H1 (cell line): ENCODE data around the gene CDKN1B. TPM values are rescaled to one million over a fixed set of nuclear protein-coding genes. Genes with fewer than 3 reads are reported as not detected.

Experiments
- CTCF ChIA-PET: fragments of 300-600 bp; sonication (Branson Sonifier 250); formaldehyde crosslinking; loops from one replicate; lab custom pipeline; 2021; ENCODE audit not compliant: partially characterized antibody; lab: Charles Lee
- POLR2A ChIA-PET: fragments of 300-600 bp; sonication (Branson Sonifier 250); formaldehyde crosslinking; loops from one replicate; lab custom pipeline; 2021; ENCODE audit warnings: inconsistent platforms; ENCODE audit not compliant: partially characterized antibody; lab: Charles Lee
- DNase-seq, 2 experiments: peaks; one replicate each; pipeline versions ENCODE4 v3.0.0 to v3.0.0-alpha.2; 2010 to 2022; ENCODE audit warnings: low spot score in 2 of 2, low read depth in 1 of 2, mixed read lengths in 1 of 2
- FAIRE-seq: peaks from 2 replicates; lab custom pipeline; 2011; peaks lifted over from hg19 to GRCh38; lab: Jason Lieb, UNC
- H2AFZ ChIP-seq: 2 replicates; pipeline ENCODE4 v1.8.1; 2012; ENCODE audit warnings: low read length, inconsistent platforms
- H2AK5ac ChIP-seq: 2 replicates; pipeline ENCODE4 v1.6.1; 2013; ENCODE audit warnings: low read depth, low read length
- H2BK120ac ChIP-seq: replicated peaks from 2 replicates; pipeline ENCODE3; 2013; ENCODE audit warnings: low read depth, low read length, inconsistent platforms
- H2BK12ac ChIP-seq: 2 replicates; pipeline ENCODE4 v1.6.1; 2013; ENCODE audit warnings: low read depth, low read length
- H2BK15ac ChIP-seq: 2 replicates; pipeline ENCODE4 v1.6.1; 2013; ENCODE audit warnings: low read length
- H2BK20ac ChIP-seq: 2 replicates; pipeline ENCODE4 v1.6.1; 2013; ENCODE audit warnings: low read length
- H2BK5ac ChIP-seq: 2 replicates; pipeline ENCODE4 v1.6.1; 2013; ENCODE audit warnings: low read depth, low read length
- H3K14ac ChIP-seq: 2 replicates; pipeline ENCODE4 v1.6.1; 2013; ENCODE audit warnings: inconsistent platforms; ENCODE audit not compliant: insufficient read length
- H3K18ac ChIP-seq: 2 replicates; pipeline ENCODE4 v1.6.1; 2013; ENCODE audit warnings: low read length; ENCODE audit errors: extremely low read depth
- H3K23ac ChIP-seq: 2 replicates; pipeline ENCODE4 v1.6.1; 2013; ENCODE audit warnings: inconsistent platforms; ENCODE audit not compliant: insufficient read length
- H3K23me2 ChIP-seq: 2 replicates; pipeline ENCODE4 v1.6.1; 2013; ENCODE audit warnings: low read depth, low read length
- H3K27ac ChIP-seq: 2 replicates; pipeline ENCODE4 v1.6.1; 2011; ENCODE audit warnings: low read depth, low read length, inconsistent platforms
- H3K27me3 ChIP-seq, 4 experiments: replicated peaks in 1 of 4; 1 replicate in 1 of 4; 2 replicates in 3 of 4; pipeline versions ENCODE4 v1.6.1 to v1.8.1; 2011 to 2013; ENCODE audit warnings: low read length in 3 of 4, mild to moderate bottlenecking in 3 of 4, inconsistent platforms in 2 of 4, mixed read lengths in 2 of 4, moderate library complexity in 1 of 4; ENCODE audit not compliant: control insufficient read depth in 3 of 4, insufficient read depth in 3 of 4; ENCODE audit errors: extremely low read depth in 1 of 4
- H3K36me3 ChIP-seq, 4 experiments: 2 replicates each; pipeline versions ENCODE4 v1.6.1 to v1.8.1; 2011 to 2013; ENCODE audit warnings: mild to moderate bottlenecking in 4 of 4, low read length in 3 of 4, moderate library complexity in 2 of 4, control low read depth in 1 of 4, inconsistent platforms in 1 of 4; ENCODE audit not compliant: insufficient read depth in 4 of 4, control insufficient read depth in 2 of 4
- H3K4ac ChIP-seq: replicated peaks from 2 replicates; pipeline ENCODE3; 2013; ENCODE audit warnings: low read length, low read depth, mixed read lengths, inconsistent platforms; ENCODE audit not compliant: insufficient read length
- H3K4me1 ChIP-seq, 4 experiments: replicated peaks in 1 of 4; 1 replicate in 1 of 4; 2 replicates in 3 of 4; pipeline versions ENCODE4 v1.6.1 to v1.8.1; 2011 to 2013; ENCODE audit warnings: low read length in 3 of 4, inconsistent platforms in 2 of 4, mixed read lengths in 1 of 4; ENCODE audit not compliant: insufficient read depth in 4 of 4, control insufficient read depth in 3 of 4
- H3K4me2 ChIP-seq, 2 experiments: 2 replicates each; pipeline versions ENCODE4 v1.6.1 to v1.8.1; 2011 to 2013; ENCODE audit warnings: low read depth in 2 of 2, low read length in 2 of 2, control low read depth in 1 of 2, inconsistent platforms in 1 of 2, mild to moderate bottlenecking in 1 of 2; ENCODE audit not compliant: insufficient read depth in 1 of 2
- H3K4me3 ChIP-seq, 4 experiments: fragments of 200-600, 300-600 bp in 1 of 4; sonication (generic), shearing (Covaris generic), sonication (Bioruptor Twin) in 1 of 4; 2 replicates each; pipeline versions ENCODE4 v1.5.1 to v1.8.1; 2011 to 2016; ENCODE audit warnings: low read length in 4 of 4, low read depth in 3 of 4, control low read depth in 2 of 4, inconsistent platforms in 2 of 4, mild to moderate bottlenecking in 2 of 4, mixed read lengths in 1 of 4, moderate library complexity in 1 of 4; ENCODE audit not compliant: insufficient read depth in 2 of 4; ENCODE audit errors: extremely low read depth in 1 of 4
- H3K56ac ChIP-seq: replicated peaks from 2 replicates; pipeline ENCODE3; 2013; ENCODE audit warnings: low read depth, mild to moderate bottlenecking, mixed read lengths, low read length, inconsistent platforms; ENCODE audit not compliant: insufficient read length
- H3K79me1 ChIP-seq: 2 replicates; pipeline ENCODE4 v1.6.1; 2013; ENCODE audit warnings: low read depth, low read length, control low read depth
- H3K79me2 ChIP-seq, 2 experiments: 2 replicates each; pipeline versions ENCODE4 v1.6.1 to v1.8.1; 2012 to 2013; ENCODE audit warnings: low read length in 2 of 2, mild to moderate bottlenecking in 2 of 2, inconsistent platforms in 1 of 2; ENCODE audit not compliant: insufficient read depth in 2 of 2, control insufficient read depth in 1 of 2
- H3K9ac ChIP-seq, 4 experiments: replicated peaks in 1 of 4; 1 replicate in 1 of 4; 2 replicates in 3 of 4; pipeline versions ENCODE4 v1.6.1 to v1.8.1; 2011 to 2013; ENCODE audit warnings: low read depth in 3 of 4, low read length in 3 of 4, control low read depth in 2 of 4, mild to moderate bottlenecking in 2 of 4, moderate library complexity in 2 of 4, inconsistent platforms in 1 of 4; ENCODE audit errors: extremely low read depth in 1 of 4
- H3K9me3 ChIP-seq, 2 experiments: 2 replicates each; pipeline versions ENCODE4 v1.6.1 to v1.8.1; 2012 to 2013; ENCODE audit warnings: mild to moderate bottlenecking in 2 of 2, moderate library complexity in 2 of 2, control low read depth in 1 of 2, inconsistent platforms in 1 of 2, low read depth in 1 of 2, low read length in 1 of 2, mixed read lengths in 1 of 2; ENCODE audit not compliant: insufficient read depth in 2 of 2
- H4K20me1 ChIP-seq, 2 experiments: replicated peaks in 1 of 2; 2 replicates each; pipeline versions ENCODE3 to v1.8.1; 2011 to 2013; ENCODE audit warnings: inconsistent platforms in 2 of 2, low read length in 2 of 2, mild to moderate bottlenecking in 1 of 2; ENCODE audit not compliant: insufficient read depth in 2 of 2, control insufficient read depth in 1 of 2
- H4K5ac ChIP-seq: 2 replicates; pipeline ENCODE4 v1.6.1; 2013; ENCODE audit warnings: low read length, low read depth, mixed read lengths, inconsistent platforms; ENCODE audit not compliant: insufficient read length
- H4K8ac ChIP-seq: 2 replicates; pipeline ENCODE4 v1.8.0; 2013; ENCODE audit warnings: mild to moderate bottlenecking, moderate library complexity, low read length, inconsistent platforms; ENCODE audit not compliant: insufficient read depth; ENCODE audit errors: extremely low read depth
- H4K91ac ChIP-seq: replicated peaks from 2 replicates; pipeline ENCODE3; 2013; ENCODE audit warnings: low read length, mixed read lengths, inconsistent platforms; ENCODE audit not compliant: insufficient read length
- WGBS, 2 experiments: shearing (Covaris generic) in 1 of 2; methylation state at CpG; one replicate each; pipeline versions ENCODE4 v1.1.6 to v1.1.7; 2013 to 2015; ENCODE audit warnings: low lambda C conversion rate in 2 of 2, mixed read lengths in 2 of 2, inconsistent platforms in 1 of 2, low coverage in 1 of 2, missing lambda C conversion rate in 1 of 2; ENCODE audit not compliant: insufficient replicate concordance in 2 of 2, insufficient coverage in 1 of 2, insufficient read length in 1 of 2; ENCODE audit errors: extremely low coverage in 1 of 2, missing lambda C conversion rate in 1 of 2; 5-methylcytosine and 5-hydroxymethylcytosine counted together
- polyA plus RNA-seq, 7 experiments: library from polyadenylated mRNA; depleted of rRNA in 3 of 7; stranded (reverse) in 5 of 7; unstranded in 2 of 7; fragments of >200 nt in 5 of 7; fragments of 200-250 nt in 2 of 7; gene quantifications; 1 replicate in 5 of 7; 2 replicates in 1 of 7; 4 replicates in 1 of 7; pipeline versions ENCODE4 v1.2.1 to v1.2.3, GENCODE V29; 2011 to 2013; ENCODE audit warnings: missing spikeins in 2 of 7, mixed read lengths in 2 of 7
- total RNA-seq: library from RNA; stranded (reverse); fragmentation: NEBNext Ultra II Directional; extraction: Animal tissue kit (Norgen Biotek cat#: 25700); gene quantifications from 2 replicates; pipeline ENCODE4 v1.2.1, GENCODE V29; 2021

Gene CDKN1B
- total and polyA plus RNA-seq, 2 of the 8 experiments (the other 6 are each of a cell fraction or from before 2014, with no cell fraction given): 6.5 to 27.2 TPM

DNA sequence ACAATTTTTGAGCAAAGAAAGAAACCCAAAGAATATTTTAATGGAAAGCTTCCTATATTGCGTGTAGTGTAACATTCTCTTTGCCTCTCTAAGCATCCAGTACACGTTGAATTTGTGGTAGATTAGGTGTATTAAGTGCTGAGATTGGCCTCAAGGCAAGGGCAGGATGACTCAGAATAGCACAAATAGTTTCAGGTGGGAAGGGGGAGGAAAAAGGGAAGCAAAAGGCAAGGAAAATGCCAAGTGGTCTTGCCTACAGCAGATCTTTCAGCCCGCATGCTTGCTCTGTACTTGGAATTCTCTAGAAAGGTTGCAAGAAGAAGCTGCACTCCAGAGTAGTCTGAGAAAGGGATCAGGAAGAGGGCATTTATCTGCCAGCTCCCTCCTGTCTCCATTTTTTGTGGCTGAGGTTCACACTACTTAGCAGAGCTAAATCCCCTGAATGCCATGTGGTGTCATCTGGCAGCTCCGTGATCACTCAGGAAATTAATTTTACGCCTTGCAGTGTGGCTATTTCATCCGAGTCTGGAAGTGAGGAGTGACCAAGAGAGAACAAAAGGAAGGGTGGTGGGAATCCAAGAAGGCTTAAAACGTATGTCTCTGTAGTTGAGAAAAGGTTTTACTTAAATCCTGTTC, 28.5 kb downstream of the CDKN1B start:
- CTCF ChIA-PET: interaction anchor here (0.6 to 4.3 kb wide), 4 partner anchors 10 to 710 kb away, joined by 3 to 39 read pairs (median 3); no protein-coding TSS in a partner anchor
- no peak for DNase-seq

More for the DNA sequence above, 28.5 kb downstream of the CDKN1B start:
- no peak overlapping the region for H3K4ac ChIP-seq
- no peak overlapping the region for H2BK20ac ChIP-seq
- no peak overlapping the region; the same call in 1 of the 2 replicates for H2AFZ ChIP-seq
- H3K27ac ChIP-seq: no peak overlapping the region
- H3K4me1 ChIP-seq: no peaks in the 10 kb centered on the region
- H3K9me3 ChIP-seq: no peaks in the 10 kb centered on the region
- H3K4me2 ChIP-seq: no peak overlapping the region
- no peak overlapping the region for H2BK12ac ChIP-seq
- H3K14ac ChIP-seq: no peak overlapping the region
- no peaks in the 10 kb centered on the region for H3K79me2 ChIP-seq
- no peak overlapping the region for H3K4me3 ChIP-seq
- no peak overlapping the region for H3K9ac ChIP-seq
- no peak overlapping the region for H3K56ac ChIP-seq
- no peaks in the 10 kb centered on the region for H4K20me1 ChIP-seq
- H4K91ac ChIP-seq: no peak overlapping the region
- FAIRE-seq: no peak
- no peak overlapping the region for H3K18ac ChIP-seq
- H4K5ac ChIP-seq: no peak overlapping the region
- no peak overlapping the region for H2BK120ac ChIP-seq
- no peak overlapping the region for H3K23ac ChIP-seq
- 82% methylated on average over 7 of the region's 7 CpGs; no CpG with 5 or more reads in 1 of the 2 experiments for WGBS, 2 experiments
- no peaks in the 10 kb centered on the region; the same call in 1 of the 2 replicates for H3K79me1 ChIP-seq
- no peak overlapping the region for H4K8ac ChIP-seq
- no peak overlapping the region for H2AK5ac ChIP-seq
- H3K36me3 ChIP-seq: no peaks in the 10 kb centered on the region
- no peaks in the 10 kb centered on the region for H3K27me3 ChIP-seq
- H2BK15ac ChIP-seq: no peak overlapping the region
- POLR2A ChIA-PET: interaction anchor here (1.0 to 2.3 kb wide), 5 partner anchors 9 to 26 kb away, joined by 3 to 6 read pairs (median 4); no protein-coding TSS in a partner anchor
- H3K23me2 ChIP-seq: no peaks in the 10 kb centered on the region
- H2BK5ac ChIP-seq: no peak overlapping the region
